Body of pancreas (tissue), 4 donors: ENCODE results near the gene SNIP1. TPM values are rescaled to one million over a fixed set of nuclear protein-coding genes. Genes with fewer than 3 reads are reported as not detected.

Source experiments
- ATAC-seq: fragments of 150-250 bp; one replicate; pipeline ENCODE4 v1.9.1; 2016
- DNase-seq, 4 donors: peaks; one replicate each; pipeline ENCODE4 v3.0.0-alpha.2; 2019
- H3K27ac ChIP-seq, 4 donors: fragments of 200-600 bp; sonication (generic); 1 replicate in 3 of 4; 2 replicates in 1 of 4; pipeline versions ENCODE4 v1.5.1 to v1.6.1; 2016 to 2019; ENCODE audit warnings: mild to moderate bottlenecking in 1 of 4, mixed read lengths in 1 of 4, moderate library complexity in 1 of 4
- H3K27me3 ChIP-seq, 2 donors: fragments of 200-600 bp; sonication (generic); one replicate each; pipeline ENCODE4 v1.6.0; 2016; ENCODE audit warnings: mild to moderate bottlenecking in 1 of 2
- H3K36me3 ChIP-seq, 2 donors: fragments of 200-600 bp; sonication (generic); replicated peaks in 1 of 2; 2 replicates each; pipeline ENCODE4 v1.5.1; 2016; ENCODE audit warnings: low read depth in 2 of 2; ENCODE audit not compliant: insufficient read depth in 1 of 2
- H3K4me1 ChIP-seq: fragments of 200-600 bp; sonication (generic); one replicate; pipeline ENCODE4 v1.6.0; 2016
- H3K4me3 ChIP-seq, 2 donors: fragments of 200-600 bp; sonication (generic); 1 replicate in 1 of 2; 2 replicates in 1 of 2; pipeline ENCODE4 v1.5.1; 2016 to 2019
- H3K9me3 ChIP-seq, 3 donors: fragments of 200-600 bp; sonication (generic); 1 replicate in 2 of 3; 2 replicates in 1 of 3; pipeline ENCODE4 v1.5.1; 2016
- CTCF ChIP-seq, 7 experiments: fragments of 450-650 bp in 4 of 7; fragments of 200-600 bp in 3 of 7; sonication (generic) in 3 of 7; IDR thresholded peaks; one replicate each; pipeline ENCODE4 v1.5.1; 2016 to 2019; ENCODE audit warnings: antibody characterized with exemption in 7 of 7
- POLR2A ChIP-seq, 3 donors: fragments of 450-650 bp; IDR thresholded peaks; one replicate each; pipeline ENCODE4 v1.6.1; 2016; ENCODE audit warnings: antibody characterized with exemption in 3 of 3, mild to moderate bottlenecking in 2 of 3
- WGBS, 2 donors: methylation state at CpG; one replicate each; pipeline ENCODE4 v1.1.5; 2017; 5-methylcytosine and 5-hydroxymethylcytosine counted together
- intact Hi-C: fragments of 100-400 bp; cut with DNase I; formaldehyde crosslinking; loops from one replicate; pipeline ENCODE4 v1.15.1; 2023
- microRNA-seq, 2 donors: library from miRNA; unstranded; fragments of <30 nt; microRNA quantifications; one replicate each; pipeline ENCODE4, GENCODE V29; 2016; ENCODE audit warnings: borderline number of aligned reads in 2 of 2, borderline replicate concordance in 2 of 2
- small RNA-seq: library from RNA; depleted of rRNA; stranded (forward); fragments of <200 nt; gene quantifications from one replicate; pipeline ENCODE3, GENCODE V24; 2016
- total RNA-seq, 2 donors: library from RNA; depleted of rRNA; stranded (reverse); fragments of >200 nt; gene quantifications; one replicate each; pipeline ENCODE4 v1.1.0, GENCODE V29; 2016

SNIP1 gene
- total RNA-seq, 2 donors from 2014 or later, result 7.0 to 33.9 TPM

- TF ChIP-seq CTCF (IDR thresholded peaks at IDR 0.05), result peak; percentile 89 to 97 (median 96)
- TF ChIP-seq POLR2A (IDR thresholded peaks at IDR 0.05), result no peak
- peak; percentile 74 to 84 (median 79) for DNase-seq
- Histone ChIP-seq H3K27ac (peak overlapping the region in 3 of 4 donors; percentile 57 to 97 (median 76)), H3K9me3 (no peaks in the 10 kb centered on the region), H3K36me3 (peaks cover 11 to 13% of the 10 kb centered on the region in 2 donors), H3K4me3 (no peak overlapping the region), H3K27me3 (no peaks in the 10 kb centered on the region), H3K4me1 (peaks cover 51% of the 10 kb centered on the region)
- ATAC-seq, result peak; percentile 74
- intact Hi-C loops, result loop anchor here (5.0 kb wide), 1 partner anchor 35 kb away; no protein-coding TSS in a partner anchor
- 21 to 26% methylated on average over 8 to 9 of the region's 10 CpGs for WGBS, 2 donors
Measured at GRCh38 chr1:37486680-37487618, 67.1 kb downstream of the SNIP1 start.

- no peak overlapping the region for H3K4me3 ChIP-seq
- intact Hi-C loops, result loop anchor here (5.0 kb wide), 1 partner anchor 34 kb away; no protein-coding TSS in a partner anchor
- peaks cover 57% of the 10 kb centered on the region for H3K4me1 ChIP-seq
- peaks cover 18 to 20% of the 10 kb centered on the region in 2 donors for H3K36me3 ChIP-seq
- no peak for ATAC-seq
- TF ChIP-seq CTCF (IDR thresholded peaks at IDR 0.05) (no peak), POLR2A (IDR thresholded peaks at IDR 0.05) (no peak)
- peak in 1 of 4 donors; percentile 47 for DNase-seq
- H3K27ac ChIP-seq, result peak overlapping the region; percentile 72 to 97 (median 77)
- H3K9me3 ChIP-seq, result no peaks in the 10 kb centered on the region
- 45 to 70% methylated on average over 3 to 6 of the region's 6 CpGs for WGBS, 2 donors
- H3K27me3 ChIP-seq, result no peaks in the 10 kb centered on the region
Measured at GRCh38 chr1:37485902-37486679, 68.0 kb downstream of the SNIP1 start.

Small RNA genes within 50 kb of the gene (microRNA-seq; reads per million reads assigned to microRNA genes)
- 0 reads per million in 2 donors for gene MIR5581

Small RNA genes within 50 kb of the gene (small RNA-seq; reads per million reads assigned to genes)
- gene AL034379.1 (not detected), gene MIR5581 (not detected)

Other genes with a start within 250 kb of the SNIP1 start
- gene ZC3H12A, start 79.7 kb downstream of the SNIP1 start, total RNA-seq, result 10 to 100 TPM; 12.2 to 31.6 TPM
- 10 to 100 TPM; 36.3 to 43.5 TPM for gene MEAF6, start 39.5 kb downstream of the SNIP1 start, total RNA-seq
- gene DNALI1, start 2.6 kb upstream of the SNIP1 start, total RNA-seq, result 10 to 100 TPM; 16.5 to 19.5 TPM
- 10 to 100 TPM; 22.8 to 33.0 TPM for gene GNL2, start 41.6 kb upstream of the SNIP1 start, total RNA-seq
- gene RSPO1, start 80.6 kb upstream of the SNIP1 start, total RNA-seq, result 1 to 10 TPM in 1 of 2 donors, under 1 TPM in 1; 0.66 to 1.0 TPM
- gene CDCA8, start 138.2 kb upstream of the SNIP1 start, total RNA-seq, result not detected
- gene EPHA10, start 210.8 kb upstream of the SNIP1 start, total RNA-seq, result 1 to 10 TPM; 1.6 to 2.0 TPM
- 1 to 10 TPM in 1 of 2 donors, under 1 TPM in 1; 0.99 to 6.2 TPM for gene MANEAL, start 239.6 kb upstream of the SNIP1 start, total RNA-seq